Nephron progenitor cell (in vitro differentiated cells): Measurements from ENCODE around the gene CRYGA.

Experiments
- DNase-seq: peaks from one replicate; pipeline ENCODE4 v3.0.0; 2021
- H3K27ac Mint-ChIP-seq: 2 replicates; pipeline ENCODE4 v1.8.0; 2021; ENCODE audit warnings: mild to moderate bottlenecking, moderate library complexity, mixed read lengths
- H3K27me3 Mint-ChIP-seq: 2 replicates; pipeline ENCODE4 v1.8.0; 2021; ENCODE audit warnings: mild to moderate bottlenecking, low read depth, mixed read lengths; ENCODE audit not compliant: poor library complexity
- H3K36me3 Mint-ChIP-seq: 2 replicates; pipeline ENCODE4 v1.8.0; 2021; ENCODE audit warnings: low read depth, mixed read lengths
- H3K4me1 Mint-ChIP-seq: 2 replicates; pipeline ENCODE4 v1.8.0; 2021; ENCODE audit warnings: mixed read lengths
- H3K4me3 Mint-ChIP-seq: 2 replicates; pipeline ENCODE4 v1.8.0; 2021; ENCODE audit warnings: mild to moderate bottlenecking, moderate library complexity, mixed read lengths
- H3K9me3 Mint-ChIP-seq: 2 replicates; pipeline ENCODE4 v1.8.0; 2021; ENCODE audit warnings: mild to moderate bottlenecking, moderate library complexity, mixed read lengths
- CTCF ChIP-seq: fragments of 200-600 bp; sonication (generic); IDR thresholded peaks from 2 replicates; pipeline ENCODE4 v1.5.0; 2021; ENCODE audit warnings: antibody characterized with exemption

The CRYGA gene

DNA sequence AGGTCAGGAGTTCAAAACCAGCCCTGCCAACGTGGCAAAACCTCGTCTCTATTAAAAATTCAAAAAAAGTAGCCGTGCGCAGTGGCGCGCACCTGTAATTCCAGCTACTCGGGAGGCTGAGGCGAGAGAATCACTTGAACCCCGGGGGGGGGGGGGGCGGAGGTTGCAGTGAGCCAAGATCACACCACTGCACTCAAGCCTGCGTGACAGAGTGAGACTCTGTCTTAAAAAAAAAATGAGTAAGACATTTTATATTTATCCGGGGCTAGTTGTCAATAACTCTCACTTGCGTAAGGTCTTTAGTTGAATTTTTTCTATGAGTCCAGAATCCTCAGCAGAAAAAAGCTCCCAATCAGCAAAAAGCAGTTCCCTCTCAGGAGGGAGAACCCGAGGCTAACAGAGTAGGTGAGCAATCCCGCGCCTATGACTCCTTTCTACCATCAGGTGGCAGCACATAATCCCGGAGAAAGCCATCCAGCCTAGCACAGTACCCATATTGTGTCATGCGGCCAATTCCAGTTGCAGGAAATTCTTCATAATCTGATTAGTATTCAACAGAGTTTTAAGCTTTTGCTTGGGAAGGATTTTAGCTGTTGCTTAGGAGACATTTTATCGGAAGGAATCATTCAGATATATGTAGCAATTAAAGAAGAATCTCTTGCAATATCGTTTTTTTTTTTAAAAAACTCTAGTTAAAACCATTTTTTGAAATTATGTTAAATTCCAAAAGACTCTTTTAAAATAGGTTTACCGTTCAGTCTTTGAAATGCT, 11.9 kb upstream of the CRYGA start:
- no peak overlapping the region for H3K27ac Mint-ChIP-seq
- H3K9me3 Mint-ChIP-seq: no peaks in the 10 kb centered on the region
- no peak overlapping the region for H3K4me3 Mint-ChIP-seq
- peak; percentile 85 for TF ChIP-seq CTCF
- no peaks in the 10 kb centered on the region for H3K36me3 Mint-ChIP-seq
- DNase-seq: peak; percentile 72
- peaks cover 19% of the 10 kb centered on the region for H3K4me1 Mint-ChIP-seq
- no peaks in the 10 kb centered on the region for H3K27me3 Mint-ChIP-seq

DNA sequence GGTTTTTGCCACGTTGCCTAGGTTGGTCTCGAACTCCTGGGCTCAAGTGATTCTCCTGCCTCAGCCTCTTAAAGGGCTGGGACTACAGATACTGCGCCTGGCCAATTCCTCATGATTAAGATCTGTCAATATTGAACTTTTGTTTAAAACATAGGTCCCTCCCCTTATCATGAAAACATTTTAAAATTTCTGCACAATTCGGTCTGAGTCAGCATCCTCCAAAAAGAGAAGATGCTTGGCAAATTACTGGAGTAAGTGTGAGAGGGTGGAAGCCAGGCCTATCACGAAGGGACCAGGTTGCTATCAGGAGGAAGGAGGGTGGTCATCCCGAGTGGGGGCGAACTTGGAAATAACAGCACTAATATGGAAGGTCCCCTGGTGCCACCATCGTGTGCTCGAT, 10.8 kb upstream of the CRYGA start:
- H3K4me3 Mint-ChIP-seq: no peak overlapping the region
- no peak for DNase-seq
- H3K36me3 Mint-ChIP-seq: no peaks in the 10 kb centered on the region
- no peak for TF ChIP-seq CTCF
- H3K27ac Mint-ChIP-seq: no peak overlapping the region
- peaks cover 10% of the 10 kb centered on the region for H3K4me1 Mint-ChIP-seq
- H3K9me3 Mint-ChIP-seq: no peaks in the 10 kb centered on the region
- H3K27me3 Mint-ChIP-seq: no peaks in the 10 kb centered on the region

DNA sequence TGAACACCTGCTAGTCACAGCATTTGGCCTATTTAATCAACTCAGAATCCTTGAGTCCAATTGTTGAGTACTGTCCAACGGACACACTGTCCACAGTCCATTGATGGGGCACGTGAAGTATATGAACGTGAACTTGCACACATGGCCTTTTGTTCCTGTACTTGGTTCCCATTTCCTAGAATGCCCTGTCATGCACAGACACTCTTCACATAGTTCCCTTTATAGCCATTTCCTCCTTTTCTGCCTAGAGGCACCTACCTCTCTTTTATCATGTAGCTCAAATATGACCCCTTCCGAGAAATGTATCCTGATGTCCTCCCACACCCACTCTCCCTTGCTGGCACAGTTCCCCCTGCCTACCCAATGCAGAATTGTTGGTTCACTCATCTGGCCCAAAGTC, 8.7 kb upstream of the CRYGA start:
- Mint-ChIP-seq H3K27me3 (no peaks in the 10 kb centered on the region), H3K36me3 (no peaks in the 10 kb centered on the region), H3K27ac (no peak overlapping the region), H3K4me1 (peaks cover 6% of the 10 kb centered on the region), H3K9me3 (no peaks in the 10 kb centered on the region), H3K4me3 (no peak overlapping the region)
- TF ChIP-seq CTCF: no peak
- DNase-seq: no peak

GRCh38 chr2:208164951-208165755, 1.8 kb upstream of the CRYGA start:
- no peak overlapping the region for H3K27ac Mint-ChIP-seq
- H3K27me3 Mint-ChIP-seq: no peaks in the 10 kb centered on the region
- no peaks in the 10 kb centered on the region for H3K9me3 Mint-ChIP-seq
- no peak for DNase-seq
- TF ChIP-seq CTCF: no peak
- H3K36me3 Mint-ChIP-seq: no peaks in the 10 kb centered on the region
- H3K4me1 Mint-ChIP-seq: no peaks in the 10 kb centered on the region
- no peak overlapping the region for H3K4me3 Mint-ChIP-seq

DNA sequence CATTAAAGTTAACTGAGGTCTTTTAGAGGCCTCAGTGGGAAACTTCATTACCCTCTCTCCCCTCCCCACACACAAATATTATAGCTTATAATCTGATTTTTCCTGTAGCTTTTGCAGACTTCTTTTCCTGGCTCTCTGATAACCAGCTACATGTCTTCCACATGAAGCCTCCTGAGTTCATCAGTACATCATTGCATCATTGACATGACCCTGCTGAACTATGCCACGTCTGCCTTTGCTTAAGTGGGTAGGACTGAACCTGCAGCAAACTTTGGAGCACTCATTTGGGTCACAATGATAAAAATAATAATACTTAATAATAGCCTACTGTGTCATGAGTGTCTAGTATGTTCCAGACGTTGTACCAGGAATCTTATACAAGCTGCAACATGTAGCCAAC, 7.0 kb downstream of the CRYGA start:
- Mint-ChIP-seq H3K36me3 (no peaks in the 10 kb centered on the region), H3K4me3 (no peak overlapping the region), H3K9me3 (peaks cover 11% of the 10 kb centered on the region), H3K4me1 (no peaks in the 10 kb centered on the region), H3K27ac (no peak overlapping the region), H3K27me3 (no peaks in the 10 kb centered on the region)
- DNase-seq: no peak
- TF ChIP-seq CTCF: no peak
